Uterus (tissue), 2 donors: Measurements from ENCODE around the gene TERT.

Source experiments
- CTCF ChIP-seq, 4 experiments: fragments of 200-600 bp in 2 of 4; fragments of 450-650 bp in 2 of 4; sonication (generic) in 2 of 4; IDR thresholded peaks; one replicate each; pipeline ENCODE4 v1.5.1; 2016 to 2019; ENCODE audit warnings: antibody characterized with exemption in 4 of 4, mild to moderate bottlenecking in 2 of 4, moderate library complexity in 1 of 4
- POLR2A ChIP-seq, 2 donors: fragments of 450-650 bp; IDR thresholded peaks; one replicate each; pipeline ENCODE4 v1.6.1; 2016; ENCODE audit warnings: antibody characterized with exemption in 2 of 2, mild to moderate bottlenecking in 1 of 2, moderate library complexity in 1 of 2

GRCh38 chr5:1222621-1223277, 72.1 kb downstream of the TERT start:
- TF ChIP-seq POLR2A (IDR thresholded peaks at IDR 0.05) = no peak
- TF ChIP-seq CTCF (IDR thresholded peaks at IDR 0.05) = no peak
